HepG2 (cell line): ENCODE measurements around the gene LRRC10B. TPM values are rescaled to one million over a fixed set of nuclear protein-coding genes. Genes with fewer than 3 reads are reported as not detected.
A peak's percentile ranks its signal among the peaks of the same experiment; 100 is the strongest.

Experiments
- DZIP1 ChIP-seq: sonication (generic); formaldehyde crosslinking; IDR thresholded peaks from 2 replicates; pipeline ENCODE4 v1.5.0; 2020; ENCODE audit warnings: mild to moderate bottlenecking, missing genetic modification reagents
- ELK4 ChIP-seq: sonication (generic); formaldehyde crosslinking; IDR thresholded peaks from 2 replicates; pipeline ENCODE4 v1.9.0; 2021; ENCODE audit warnings: missing genetic modification reagents, borderline replicate concordance
- FLYWCH1 ChIP-seq: sonication (generic); formaldehyde crosslinking; IDR thresholded peaks from 2 replicates; pipeline ENCODE4 v1.8.1; 2023; ENCODE audit warnings: mild to moderate bottlenecking, missing genetic modification reagents
- IKZF4 ChIP-seq: sonication (generic); formaldehyde crosslinking; IDR thresholded peaks from 2 replicates; pipeline ENCODE4 v1.5.1; 2020; ENCODE audit warnings: borderline replicate concordance, mild to moderate bottlenecking, low read depth, missing genetic modification reagents; ENCODE audit errors: not compliant biosample characterization
- IRF2 ChIP-seq: IDR thresholded peaks from 2 replicates; pipeline ENCODE4 v1.6.1; 2018; ENCODE audit warnings: missing genetic modification reagents, missing compliant biosample characterization
- JUN ChIP-seq: sonication (generic); formaldehyde crosslinking; IDR thresholded peaks from 2 replicates; pipeline ENCODE4 v1.4.0; 2020; ENCODE audit warnings: mild to moderate bottlenecking, missing genetic modification reagents
- KLF13 ChIP-seq: sonication (generic); formaldehyde crosslinking; IDR thresholded peaks from 2 replicates; pipeline ENCODE4 v1.4.0; 2020; ENCODE audit warnings: mild to moderate bottlenecking, missing genetic modification reagents
- KLF6 ChIP-seq: IDR thresholded peaks from 2 replicates; pipeline ENCODE4 v1.8.0; 2016; ENCODE audit warnings: missing biosample characterization, missing genetic modification reagents
- KMT2B ChIP-seq: IDR thresholded peaks from 2 replicates; pipeline ENCODE4 v1.6.1; 2016; ENCODE audit warnings: missing genetic modification reagents, missing compliant biosample characterization
- NPAS2 ChIP-seq: sonication (generic); formaldehyde crosslinking; IDR thresholded peaks from 2 replicates; pipeline ENCODE4 v1.8.0; 2022; ENCODE audit warnings: mild to moderate bottlenecking, missing genetic modification reagents, borderline replicate concordance
- SP2 ChIP-seq: sonication (generic); formaldehyde crosslinking; IDR thresholded peaks from 2 replicates; pipeline ENCODE4 v1.5.1; 2020; ENCODE audit warnings: mild to moderate bottlenecking, missing genetic modification reagents
- SP5 ChIP-seq: IDR thresholded peaks from 2 replicates; pipeline ENCODE4 v1.6.1; 2016; ENCODE audit warnings: low read depth, borderline replicate concordance
- ZBTB7B ChIP-seq: sonication (generic); formaldehyde crosslinking; IDR thresholded peaks from 2 replicates; pipeline ENCODE4 v1.4.0; 2020; ENCODE audit warnings: missing genetic modification reagents
- ZC3H4 ChIP-seq: sonication (generic); formaldehyde crosslinking; IDR thresholded peaks from 2 replicates; pipeline ENCODE4 v1.4.0; 2020; ENCODE audit warnings: missing genetic modification reagents, borderline replicate concordance
- ZEB1 ChIP-seq: IDR thresholded peaks from 2 replicates; pipeline ENCODE4 v1.6.1; 2012; ENCODE audit warnings: mild to moderate bottlenecking, low read depth, inconsistent platforms; ENCODE audit not compliant: insufficient replicate concordance
- ZNF224 ChIP-seq: sonication (generic); formaldehyde crosslinking; IDR thresholded peaks from 2 replicates; pipeline ENCODE4 v1.5.0; 2020; ENCODE audit warnings: mild to moderate bottlenecking, missing genetic modification reagents
- ZNF629 ChIP-seq: sonication (generic); formaldehyde crosslinking; conservative IDR thresholded peaks from 2 replicates; pipeline ENCODE4 v1.5.0; 2020; ENCODE audit warnings: missing genetic modification reagents
- ZNF674 ChIP-seq: sonication (generic); formaldehyde crosslinking; IDR thresholded peaks from 2 replicates; pipeline ENCODE4 v1.5.0; 2020; ENCODE audit warnings: low read depth, mild to moderate bottlenecking, missing genetic modification reagents
- ZNF704 ChIP-seq: sonication (generic); formaldehyde crosslinking; IDR thresholded peaks from 2 replicates; pipeline ENCODE4 v1.8.1; 2023; ENCODE audit warnings: mild to moderate bottlenecking, inconsistent platforms, moderate library complexity, missing genetic modification reagents, borderline replicate concordance
- ZNF75D ChIP-seq: sonication (generic); formaldehyde crosslinking; IDR thresholded peaks from 2 replicates; pipeline ENCODE4 v1.8.1; 2023; ENCODE audit warnings: missing genetic modification reagents, mild to moderate bottlenecking, borderline replicate concordance
- ZNF790 ChIP-seq: sonication (generic); formaldehyde crosslinking; IDR thresholded peaks from 2 replicates; pipeline ENCODE4 v1.8.0; 2022; ENCODE audit warnings: missing genetic modification reagents, mild to moderate bottlenecking, borderline replicate concordance
- polyA plus RNA-seq, 8 experiments: library from polyadenylated mRNA; depleted of rRNA in 3 of 8; stranded (reverse) in 7 of 8; unstranded in 1 of 8; fragments of >200 nt; fragmentation: Illumina TruSeq in 4 of 8; extraction: Trizol in 4 of 8; gene quantifications; 2 replicates each; pipeline versions ENCODE4 v1.2.1 to v1.2.3, GENCODE V29; 2011 to 2016; ENCODE audit warnings: low read depth in 4 of 8, missing spikeins in 1 of 8, mixed read lengths in 1 of 8; ENCODE audit not compliant: insufficient read depth in 1 of 8
- total RNA-seq, 5 experiments: library from RNA; depleted of rRNA; stranded (reverse); fragments of >200 nt; fragmentation: Illumina TruSeq; extraction: Trizol; gene quantifications; 2 replicates each; pipeline ENCODE4 v1.2.3, GENCODE V29; 2016; ENCODE audit warnings: low read depth in 1 of 5
- TF ChIP-seq, protein P1 (sequence below): sonication (generic); formaldehyde crosslinking; conservative IDR thresholded peaks from 2 replicates; pipeline ENCODE4 v1.8.0; 2022; ENCODE audit warnings: missing genetic modification reagents

LRRC10B gene
- total and polyA plus RNA-seq, 2 of the 13 experiments (the other 11 are each of a cell fraction or from before 2014, with no cell fraction given) = not detected

DNA sequence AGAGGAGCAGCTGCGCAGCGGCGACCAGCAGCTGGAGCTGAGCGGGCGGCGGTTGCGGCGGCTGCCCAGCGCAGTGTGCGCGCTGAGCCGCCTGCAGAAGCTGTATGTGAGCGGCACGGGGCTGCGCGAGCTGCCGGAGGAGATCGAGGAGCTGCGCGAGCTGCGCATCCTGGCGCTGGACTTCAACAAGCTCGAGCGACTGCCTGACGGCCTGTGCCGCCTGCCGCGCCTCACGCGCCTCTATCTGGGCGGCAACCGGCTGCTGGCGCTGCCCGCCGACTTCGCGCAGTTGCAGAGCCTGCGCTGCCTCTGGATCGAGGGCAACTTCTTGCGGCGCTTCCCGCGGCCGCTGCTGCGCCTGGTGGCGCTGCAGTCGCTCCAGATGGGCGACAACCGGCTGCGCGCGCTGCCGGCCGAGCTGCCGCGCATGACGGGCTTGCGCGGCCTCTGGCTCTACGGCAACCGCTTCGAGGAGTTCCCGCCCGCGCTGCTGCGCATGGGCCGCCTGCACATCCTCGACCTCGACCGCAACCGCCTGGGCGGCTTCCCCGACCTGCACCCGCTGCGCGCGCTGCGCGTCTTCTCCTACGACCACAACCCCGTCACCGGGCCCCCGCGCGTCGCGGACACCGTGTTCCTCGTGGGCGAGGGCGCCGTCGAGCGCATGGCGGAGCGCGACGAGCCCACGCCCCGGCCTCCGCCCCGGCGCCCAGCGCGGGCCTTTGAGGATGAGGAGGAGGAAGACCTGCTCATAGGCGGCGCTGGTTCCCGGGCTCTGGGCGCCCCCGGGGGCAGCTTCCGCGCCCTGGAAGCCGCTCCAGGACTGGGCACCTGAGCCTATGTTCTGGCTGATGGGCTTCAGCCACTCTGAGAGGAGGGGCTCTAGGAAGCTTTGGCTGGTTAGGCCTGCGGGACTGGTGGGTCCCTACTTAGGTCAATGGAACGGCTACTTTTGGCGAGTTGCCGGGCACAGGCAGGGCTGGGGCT is 787 bp downstream of the LRRC10B start (continued):
- no peak for TF ChIP-seq ZNF674
- no peak for TF ChIP-seq ZNF224 (CRISPR knock-in tag)
- no peak for TF ChIP-seq FLYWCH1 (CRISPR knock-in tag)
- TF ChIP-seq KLF13 (CRISPR knock-in tag) = 0 out of 2 replicates have a peak, but pooled peaks have one; percentile 74
- TF ChIP-seq ZNF629 = 0 out of 2 replicates have a peak, but pooled peaks have one; percentile 15
- TF ChIP-seq ELK4 (CRISPR knock-in tag) = peak; percentile 25; the same call in 1 of the 2 replicates
- no peak for TF ChIP-seq SP2
- TF ChIP-seq IRF2 (CRISPR knock-in tag) = 0 out of 2 replicates have a peak, but pooled peaks have one; percentile 30
- no peak for TF ChIP-seq KMT2B (CRISPR knock-in tag)
- TF ChIP-seq ZEB1 = no peak
- TF ChIP-seq DZIP1 = no peak
- no peak for TF ChIP-seq SP5 (CRISPR knock-in tag)
- 0 out of 2 replicates have a peak, but pooled peaks have one; percentile 25 for TF ChIP-seq ZBTB7B
- no peak for TF ChIP-seq ZNF790 (CRISPR knock-in tag)
- no peak for TF ChIP-seq KLF6
- TF ChIP-seq IKZF4 (CRISPR knock-in tag) = no peak
- TF ChIP-seq ZNF75D (CRISPR knock-in tag) = no peak
- TF ChIP-seq JUN = no peak
- no peak for TF ChIP-seq NPAS2 (CRISPR knock-in tag)
- no peak for TF ChIP-seq ZC3H4 (CRISPR knock-in tag)
- TF ChIP-seq, protein P1, sequence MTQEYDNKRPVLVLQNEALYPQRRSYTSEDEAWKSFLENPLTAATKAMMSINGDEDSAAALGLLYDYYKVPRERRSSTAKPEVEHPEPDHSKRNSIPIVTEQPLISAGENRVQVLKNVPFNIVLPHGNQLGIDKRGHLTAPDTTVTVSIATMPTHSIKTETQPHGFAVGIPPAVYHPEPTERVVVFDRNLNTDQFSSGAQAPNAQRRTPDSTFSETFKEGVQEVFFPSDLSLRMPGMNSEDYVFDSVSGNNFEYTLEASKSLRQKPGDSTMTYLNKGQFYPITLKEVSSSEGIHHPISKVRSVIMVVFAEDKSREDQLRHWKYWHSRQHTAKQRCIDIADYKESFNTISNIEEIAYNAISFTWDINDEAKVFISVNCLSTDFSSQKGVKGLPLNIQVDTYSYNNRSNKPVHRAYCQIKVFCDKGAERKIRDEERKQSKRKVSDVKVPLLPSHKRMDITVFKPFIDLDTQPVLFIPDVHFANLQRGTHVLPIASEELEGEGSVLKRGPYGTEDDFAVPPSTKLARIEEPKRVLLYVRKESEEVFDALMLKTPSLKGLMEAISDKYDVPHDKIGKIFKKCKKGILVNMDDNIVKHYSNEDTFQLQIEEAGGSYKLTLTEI = no peak
- no peak for TF ChIP-seq ZNF704 (CRISPR knock-in tag)
